Measurements from ENCODE around the gene GCC1.
"Not testable (repeated sequence)": the region's sequence is repeated elsewhere in the genome, so short reads cannot be mapped to it uniquely, and the experiment has no call there.

Gene GCC1

GRCh38 chr7:127588697-127589482, 3.5 kb upstream of the GCC1 start:
- no peak for FAIRE-seq

GRCh38 chr7:127588019-127588696, 2.8 kb upstream of the GCC1 start, which contains the start of gene ARF5:
TSS of gene ARF5 (plus strand) at chr7:127588411. CDS start at chr7:127588499, 88 bp downstream.
- no peak for FAIRE-seq

DNA sequence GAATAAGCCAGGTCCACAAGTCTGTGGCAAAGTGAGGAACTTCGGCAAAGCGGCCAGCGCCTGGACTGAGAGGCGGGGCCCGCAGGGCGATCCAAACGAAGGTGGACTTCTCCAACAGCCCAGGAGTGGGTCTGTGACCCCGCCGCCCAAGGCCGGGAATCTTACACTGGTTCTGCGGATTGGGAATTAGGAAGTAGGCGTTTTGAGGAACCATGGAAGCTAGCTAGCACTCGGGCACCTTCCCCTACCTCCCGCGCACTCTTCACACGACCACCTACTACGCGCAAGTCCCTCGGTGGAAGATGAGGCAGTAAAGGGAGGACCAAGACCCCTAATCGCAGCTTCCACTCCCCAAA, 2.2 kb upstream of the GCC1 start:
- no peak for FAIRE-seq

DNA sequence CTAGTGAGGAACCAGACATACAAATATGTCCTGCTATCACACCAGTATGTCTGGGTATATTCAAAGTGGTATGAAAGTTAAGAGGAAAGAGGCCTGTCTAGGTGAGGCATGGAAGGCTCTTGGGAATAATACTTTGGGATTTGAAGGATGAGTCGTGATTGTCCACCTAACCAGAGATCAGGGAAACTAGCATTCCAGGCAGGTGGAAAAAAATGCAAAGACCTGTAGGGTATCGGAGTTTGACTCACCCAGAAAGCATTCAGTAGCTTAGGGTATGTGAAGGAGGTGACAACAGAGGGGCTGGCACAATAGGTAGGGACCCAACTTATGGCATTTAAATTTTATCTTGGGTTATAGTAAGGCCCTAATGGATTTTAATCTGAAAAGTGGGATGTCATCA, 950 bp upstream of the GCC1 start:
- no peak for FAIRE-seq

GRCh38 chr7:127584648-127585043, 750 bp downstream of the GCC1 start:
- FAIRE-seq = no peak

DNA sequence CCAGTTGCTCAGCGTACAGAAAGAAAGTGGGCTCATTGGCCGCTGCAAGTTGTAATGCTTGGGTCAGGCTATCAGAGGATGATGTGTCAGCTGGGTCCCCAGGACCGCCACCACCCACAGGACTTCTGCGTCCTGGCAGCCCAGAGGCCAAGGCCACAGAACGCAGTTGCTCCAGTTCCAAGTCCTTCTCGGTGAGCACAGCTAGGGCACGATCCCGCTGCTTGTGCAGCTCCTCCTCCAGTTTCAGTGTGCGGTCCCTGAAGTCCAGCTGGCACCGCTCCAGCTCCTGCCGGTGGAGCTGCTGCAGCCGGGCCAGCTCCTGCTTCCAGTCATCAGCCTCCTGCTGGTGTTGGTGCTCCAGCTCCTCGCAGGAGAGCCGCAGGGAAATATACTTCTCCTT, 3.0 kb downstream of the GCC1 start:
- no peak for FAIRE-seq

DNA sequence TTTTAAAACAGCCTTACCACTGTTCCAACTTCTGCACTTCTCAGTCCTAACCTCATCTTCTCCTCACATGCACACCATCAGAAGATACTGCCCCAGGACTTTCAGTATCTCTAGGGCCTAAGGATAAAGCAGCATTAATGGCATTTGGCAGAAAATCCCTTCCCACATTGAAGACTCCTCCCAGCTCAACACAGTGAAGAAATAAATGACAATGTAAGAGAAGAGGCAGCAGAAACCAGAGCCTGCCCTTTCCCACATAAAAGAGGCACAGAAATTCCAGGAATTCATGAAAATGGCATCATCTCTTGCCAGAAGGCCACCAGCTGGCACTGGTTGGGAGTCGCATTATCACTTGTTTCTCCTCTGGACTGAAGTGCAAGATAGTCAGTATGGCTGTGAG, 3.7 kb downstream of the GCC1 start:
- FAIRE-seq = no peak

GRCh38 chr7:127580612-127581011, 4.8 kb downstream of the GCC1 start:
- FAIRE-seq = no peak

GRCh38 chr7:127578711-127579275, 6.6 kb downstream of the GCC1 start:
- FAIRE-seq = no peak

- FAIRE-seq = no peak
Measured at GRCh38 chr7:127578036-127578684, 7.2 kb downstream of the GCC1 start.

DNA sequence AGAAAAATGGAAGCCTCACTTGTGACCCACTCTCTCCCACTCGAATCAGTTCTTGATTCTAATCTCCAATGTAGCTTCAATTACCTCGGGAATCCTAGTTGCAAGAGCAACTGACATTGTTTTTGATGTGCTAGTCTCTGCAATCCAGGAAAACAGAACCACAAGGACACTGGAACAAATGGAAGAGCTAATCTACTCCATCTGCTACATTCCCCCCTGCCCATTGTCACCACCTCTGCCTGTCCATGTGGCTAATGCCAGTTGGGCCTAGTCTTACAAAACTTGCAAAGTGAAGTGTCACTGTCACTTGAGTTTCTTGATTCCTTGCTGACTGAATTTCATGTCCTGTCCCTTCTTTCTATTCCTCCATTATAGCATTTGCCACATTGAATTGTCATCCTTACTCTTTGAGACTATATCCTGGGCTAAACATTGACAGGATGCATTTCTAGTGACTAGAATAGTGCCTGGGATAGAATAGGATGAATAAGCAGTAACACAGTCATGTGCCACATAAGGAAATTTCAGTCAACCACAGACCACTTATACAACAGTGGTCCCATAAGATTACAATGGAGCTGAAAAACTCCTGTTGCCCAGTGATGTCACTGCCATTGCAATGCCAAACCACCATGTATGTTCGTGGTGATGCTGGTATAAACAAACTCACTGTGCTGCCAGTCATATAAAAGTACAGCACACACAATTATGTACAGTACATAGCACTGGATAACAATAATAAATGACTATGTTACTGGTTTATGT, 13.5 kb downstream of the GCC1 start:
- no peak for FAIRE-seq

GRCh38 chr7:127568034-127568433, 17.4 kb downstream of the GCC1 start:
- not testable (repeated sequence) for FAIRE-seq

- no peak for FAIRE-seq
Measured at GRCh38 chr7:127566242-127566641, 19.2 kb downstream of the GCC1 start.

- no peak for FAIRE-seq
Measured at GRCh38 chr7:127557803-127558202, 27.6 kb downstream of the GCC1 start.

DNA sequence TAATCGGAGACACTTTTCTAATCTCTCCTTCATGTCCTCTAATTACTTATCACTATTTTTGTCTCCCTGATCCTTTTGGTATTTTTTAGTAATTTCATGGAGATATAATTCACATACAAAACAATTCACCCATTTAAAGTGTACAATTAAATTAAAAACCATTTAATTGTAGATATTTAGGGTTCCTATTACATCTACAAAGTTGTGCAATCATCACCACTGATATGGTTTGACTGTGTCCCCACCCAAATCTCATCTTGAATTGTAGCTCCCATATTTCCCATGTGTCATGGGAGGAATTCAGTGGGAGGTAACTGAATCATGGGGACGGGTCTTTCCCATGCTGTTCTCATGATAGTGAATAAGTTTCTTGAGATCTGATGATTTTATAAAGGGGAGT, 29.0 kb downstream of the GCC1 start:
- no peak for FAIRE-seq

DNA sequence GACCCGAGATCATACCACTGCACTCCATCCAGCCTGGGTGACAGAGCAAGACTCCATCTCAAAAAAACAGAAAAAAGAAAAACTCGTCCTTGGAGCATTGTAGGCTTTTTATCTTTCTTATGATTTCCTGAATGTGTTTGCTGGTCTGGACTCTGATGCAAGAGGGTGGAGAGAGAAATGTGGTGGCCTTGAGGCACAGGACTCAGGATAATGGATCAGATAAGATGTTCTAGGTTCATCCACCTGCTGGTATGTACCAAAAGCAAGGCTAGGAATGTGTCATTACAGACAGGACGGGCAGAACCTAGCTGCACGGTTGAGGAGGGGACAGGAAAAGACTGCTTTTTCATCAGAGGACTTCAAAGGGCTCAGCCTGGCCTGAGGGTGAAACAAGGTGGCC, 33.5 kb downstream of the GCC1 start:
- no peak for FAIRE-seq

GRCh38 chr7:127550247-127550646, 35.1 kb downstream of the GCC1 start:
- no peak for FAIRE-seq

DNA sequence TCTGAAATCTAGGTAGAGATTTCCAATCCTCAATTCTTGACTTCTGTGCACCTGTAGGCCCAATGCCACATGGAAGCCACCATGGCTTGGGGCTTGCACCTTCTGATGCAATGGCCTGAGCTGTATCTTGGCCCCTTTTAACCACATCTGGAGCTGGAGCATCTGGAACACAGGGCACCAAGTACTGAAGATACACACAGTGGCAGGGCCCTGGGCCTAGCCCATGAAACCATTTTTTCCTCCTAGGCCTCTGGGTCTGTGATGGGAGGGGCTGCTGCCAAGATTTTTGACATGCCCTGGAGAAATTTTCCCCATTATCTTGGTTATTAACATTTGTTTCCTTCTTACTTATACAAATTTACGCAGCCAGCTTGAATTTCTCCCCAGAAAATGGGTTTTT, 39.1 kb downstream of the GCC1 start:
- no peak for FAIRE-seq

DNA sequence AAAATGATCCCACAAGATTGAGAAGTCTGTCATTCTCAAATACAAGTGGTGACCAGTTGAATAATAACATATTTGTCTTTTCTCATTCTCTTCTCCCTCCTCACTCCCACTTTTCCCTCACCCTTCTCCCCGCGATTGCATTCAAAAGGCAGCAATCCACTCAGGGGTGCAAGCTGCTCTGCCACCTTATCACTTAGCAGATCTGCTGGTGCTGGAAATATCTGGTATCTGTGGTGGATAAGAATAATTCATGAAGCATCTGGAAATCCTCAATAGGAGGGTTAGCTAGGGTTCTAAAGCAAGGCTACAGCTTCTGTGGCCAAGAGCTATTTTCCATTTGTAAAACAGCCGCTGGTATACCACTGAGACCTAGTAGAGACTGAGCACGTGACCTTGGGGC, 43.8 kb downstream of the GCC1 start:
- no peak for FAIRE-seq

DNA sequence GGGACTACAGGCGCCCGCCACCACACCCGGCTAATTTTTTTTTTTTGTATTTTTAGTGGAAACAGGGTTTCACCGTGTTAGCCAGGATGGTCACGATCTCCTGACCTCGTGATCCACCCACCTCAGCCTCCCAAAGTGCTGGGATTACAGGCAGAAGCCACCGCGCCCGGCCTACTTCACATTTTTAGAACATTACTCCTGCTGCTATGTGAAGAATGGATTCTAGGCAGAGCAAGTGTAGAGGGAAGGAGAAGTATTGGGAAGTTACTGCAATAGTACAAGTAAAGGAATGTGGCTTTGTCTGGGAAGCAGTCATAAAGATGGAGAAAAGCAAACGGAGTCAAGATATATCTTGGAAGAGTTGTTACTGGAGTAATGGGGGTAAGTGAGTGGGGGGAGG, 44.9 kb downstream of the GCC1 start:
- not testable (repeated sequence) for FAIRE-seq

DNA sequence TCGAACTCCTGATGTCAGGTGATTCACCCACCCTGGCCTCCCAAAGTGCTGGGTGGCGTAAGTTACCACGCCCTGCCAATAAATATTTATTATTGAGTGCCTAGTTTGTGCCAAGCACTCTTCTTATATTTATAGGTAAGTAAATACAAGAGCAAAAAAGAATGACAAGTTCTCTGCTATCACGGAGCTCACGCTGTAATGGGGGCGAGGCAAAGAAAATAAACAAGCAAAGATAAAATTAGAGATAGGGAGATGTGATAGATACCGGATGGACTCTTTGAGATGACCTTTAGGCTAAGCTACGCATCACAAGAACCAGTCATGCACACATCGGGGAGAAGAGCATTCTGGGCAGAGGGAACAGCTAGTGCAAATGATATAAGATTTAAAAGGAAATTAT, 46.3 kb downstream of the GCC1 start:
- FAIRE-seq = no peak

GRCh38 chr7:127536741-127537140, 48.7 kb downstream of the GCC1 start:
- FAIRE-seq = no peak

DNA sequence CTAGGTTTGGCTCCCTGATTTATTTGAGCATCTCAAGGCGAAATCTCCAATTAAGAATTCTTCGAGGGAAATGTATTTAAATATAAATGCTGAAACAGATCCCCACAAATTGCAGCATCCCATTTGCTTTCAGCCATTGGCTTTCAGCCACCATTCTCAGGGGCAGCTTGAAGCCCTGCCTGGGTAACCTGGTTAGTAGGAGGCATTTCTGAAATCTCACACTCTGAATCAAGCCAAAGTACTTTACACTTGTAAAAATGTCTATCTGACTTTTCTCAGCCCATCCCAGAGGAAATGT, 49.1 kb downstream of the GCC1 start:
- FAIRE-seq = no peak
